ENCODE measurements around the gene SNX20. TPM values are rescaled to one million over a fixed set of nuclear protein-coding genes. Genes with fewer than 3 reads are reported as not detected.
A peak's percentile ranks its signal among the peaks of the same experiment; 100 is the strongest.

SNX20 gene
- total RNA-seq, 3 donors from 2014 or later: 1.4 to 2.9 (median 1.7) TPM

- no peak for TF ChIP-seq CTCF (IDR thresholded peaks at IDR 0.05)
- no peak for ATAC-seq
- DNase-seq: no peak
- Histone ChIP-seq H3K36me3 (ENCODE audit: low read depth) (no peaks in the 10 kb centered on the region), H3K4me1 (ENCODE audit: low read depth) (no peaks in the 10 kb centered on the region), H3K4me3 (no peak overlapping the region), H3K9me3 (no peaks in the 10 kb centered on the region)
- intact Hi-C loops (cut with DNase I, micrococcal nuclease): no loop called here
Measured at GRCh38 chr16:50646345-50646744, 34.8 kb downstream of the SNX20 start.

GRCh38 chr16:50645563-50646220 lies 35.4 kb downstream of the SNX20 start:
- H3K9me3 ChIP-seq: no peaks in the 10 kb centered on the region
- no peak overlapping the region for H3K4me3 ChIP-seq
- no peaks in the 10 kb centered on the region for H3K4me1 ChIP-seq (ENCODE audit: low read depth)
- no peak for TF ChIP-seq CTCF (IDR thresholded peaks at IDR 0.05)
- intact Hi-C loops (cut with DNase I, micrococcal nuclease): no loop called here
- DNase-seq (no peak), ATAC-seq (no peak)
- no peaks in the 10 kb centered on the region for H3K36me3 ChIP-seq (ENCODE audit: low read depth)

- Histone ChIP-seq H3K9me3 (no peaks in the 10 kb centered on the region), H3K36me3 (ENCODE audit: low read depth) (no peaks in the 10 kb centered on the region), H3K4me1 (ENCODE audit: low read depth) (no peaks in the 10 kb centered on the region), H3K4me3 (no peak overlapping the region)
- DNase-seq: peak in 1 of 3 donors; percentile 24
- no peak for TF ChIP-seq CTCF (IDR thresholded peaks at IDR 0.05)
- ATAC-seq: peak; percentile 22
- intact Hi-C loops (cut with DNase I, micrococcal nuclease): no loop called here
Measured at GRCh38 chr16:50644729-50645128, 36.4 kb downstream of the SNX20 start.

- no peak for DNase-seq
- TF ChIP-seq CTCF (IDR thresholded peaks at IDR 0.05): no peak
- Histone ChIP-seq H3K36me3 (ENCODE audit: low read depth) (no peaks in the 10 kb centered on the region), H3K4me1 (ENCODE audit: low read depth) (no peaks in the 10 kb centered on the region), H3K4me3 (no peak overlapping the region), H3K9me3 (no peaks in the 10 kb centered on the region)
- ATAC-seq: no peak
- intact Hi-C loops (cut with DNase I, micrococcal nuclease): no loop called here
Measured at GRCh38 chr16:50644245-50644644, 36.9 kb downstream of the SNX20 start.

GRCh38 chr16:50643192-50643591 lies 37.9 kb downstream of the SNX20 start:
- no peaks in the 10 kb centered on the region for H3K4me1 ChIP-seq (ENCODE audit: low read depth)
- DNase-seq: no peak
- intact Hi-C loops (cut with DNase I, micrococcal nuclease): no loop called here
- no peaks in the 10 kb centered on the region for H3K9me3 ChIP-seq
- no peak for ATAC-seq
- H3K36me3 ChIP-seq (ENCODE audit: low read depth): no peaks in the 10 kb centered on the region
- no peak overlapping the region for H3K4me3 ChIP-seq
- no peak for TF ChIP-seq CTCF (IDR thresholded peaks at IDR 0.05)

GRCh38 chr16:50642349-50642748 lies 38.8 kb downstream of the SNX20 start:
- Histone ChIP-seq H3K4me1 (ENCODE audit: low read depth) (no peaks in the 10 kb centered on the region), H3K36me3 (ENCODE audit: low read depth) (no peaks in the 10 kb centered on the region), H3K4me3 (no peak overlapping the region), H3K9me3 (no peaks in the 10 kb centered on the region)
- TF ChIP-seq CTCF (IDR thresholded peaks at IDR 0.05): no peak
- ATAC-seq (no peak), DNase-seq (no peak)
- intact Hi-C loops (cut with DNase I, micrococcal nuclease): no loop called here

All from mucosa of descending colon (tissue), 3 donors.